Stimulated activated CD4-positive, alpha-beta T cell treated with anti-CD3 and anti-CD28 coated beads, Interleukin-4, amount 100 ng/mL, for 48 hours (primary cell): Measurements from ENCODE around the gene ZC3H7B.
"Not testable (repeated sequence)": the region's sequence is repeated elsewhere in the genome, so short reads cannot be mapped to it uniquely, and the experiment has no call there.

ENCODE experiments used
- DNase-seq, 2 donors: peaks; one replicate each; pipeline ENCODE4 v3.0.0-alpha.2; 2020; ENCODE audit warnings: low read depth in 2 of 2

ZC3H7B gene, protein sequence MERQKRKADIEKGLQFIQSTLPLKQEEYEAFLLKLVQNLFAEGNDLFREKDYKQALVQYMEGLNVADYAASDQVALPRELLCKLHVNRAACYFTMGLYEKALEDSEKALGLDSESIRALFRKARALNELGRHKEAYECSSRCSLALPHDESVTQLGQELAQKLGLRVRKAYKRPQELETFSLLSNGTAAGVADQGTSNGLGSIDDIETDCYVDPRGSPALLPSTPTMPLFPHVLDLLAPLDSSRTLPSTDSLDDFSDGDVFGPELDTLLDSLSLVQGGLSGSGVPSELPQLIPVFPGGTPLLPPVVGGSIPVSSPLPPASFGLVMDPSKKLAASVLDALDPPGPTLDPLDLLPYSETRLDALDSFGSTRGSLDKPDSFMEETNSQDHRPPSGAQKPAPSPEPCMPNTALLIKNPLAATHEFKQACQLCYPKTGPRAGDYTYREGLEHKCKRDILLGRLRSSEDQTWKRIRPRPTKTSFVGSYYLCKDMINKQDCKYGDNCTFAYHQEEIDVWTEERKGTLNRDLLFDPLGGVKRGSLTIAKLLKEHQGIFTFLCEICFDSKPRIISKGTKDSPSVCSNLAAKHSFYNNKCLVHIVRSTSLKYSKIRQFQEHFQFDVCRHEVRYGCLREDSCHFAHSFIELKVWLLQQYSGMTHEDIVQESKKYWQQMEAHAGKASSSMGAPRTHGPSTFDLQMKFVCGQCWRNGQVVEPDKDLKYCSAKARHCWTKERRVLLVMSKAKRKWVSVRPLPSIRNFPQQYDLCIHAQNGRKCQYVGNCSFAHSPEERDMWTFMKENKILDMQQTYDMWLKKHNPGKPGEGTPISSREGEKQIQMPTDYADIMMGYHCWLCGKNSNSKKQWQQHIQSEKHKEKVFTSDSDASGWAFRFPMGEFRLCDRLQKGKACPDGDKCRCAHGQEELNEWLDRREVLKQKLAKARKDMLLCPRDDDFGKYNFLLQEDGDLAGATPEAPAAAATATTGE

DNA sequence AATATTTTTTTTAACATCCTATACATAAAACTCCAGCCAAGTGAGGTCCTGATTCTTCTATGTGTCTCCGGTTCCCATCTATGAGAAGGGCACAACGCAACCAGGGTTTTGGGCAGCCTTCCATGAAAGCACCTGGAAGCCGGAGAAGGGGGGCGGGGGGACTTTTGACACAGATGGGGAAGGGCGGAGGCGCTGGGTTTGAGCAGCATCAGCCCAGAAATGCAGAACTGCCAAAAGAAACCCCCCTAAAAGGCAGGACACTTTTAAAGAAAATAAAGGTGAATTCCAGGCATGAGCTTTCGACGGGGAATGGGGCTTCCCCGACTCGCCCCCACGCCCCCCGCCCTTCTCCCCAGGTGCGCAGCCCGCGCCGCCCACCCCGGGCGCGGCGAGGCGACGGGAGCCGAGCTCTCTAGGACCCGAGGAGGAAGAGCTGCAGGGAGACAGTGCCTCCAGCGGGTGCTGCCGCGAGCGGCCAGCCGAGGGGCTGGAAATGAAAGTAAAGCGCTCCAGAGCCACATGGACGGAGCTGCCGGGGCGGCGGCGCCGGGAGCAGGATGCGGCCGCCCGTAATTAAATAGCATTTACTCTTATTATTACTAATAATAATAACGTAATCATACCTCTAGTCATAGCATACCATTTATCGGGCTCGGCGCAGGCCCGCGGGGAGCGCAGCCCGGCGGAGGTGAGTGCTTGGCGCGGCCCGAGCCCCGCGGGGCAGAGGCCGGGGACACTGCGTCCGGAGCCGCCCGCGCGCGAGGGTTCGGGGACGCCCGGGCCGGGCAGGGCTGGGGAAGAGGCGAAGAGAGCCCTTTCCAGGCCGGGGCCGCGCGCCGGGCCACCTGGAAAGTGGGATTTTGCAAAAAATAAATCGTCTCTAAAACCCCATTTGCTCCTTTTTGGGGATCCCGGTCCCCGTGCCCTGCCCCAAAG lies at the start of gene ZC3H7B:
Gene ZC3H7B (plus strand): TSS at position 441 of the 936 bp plus-strand sequence. CDS start 19,136 bp downstream, outside the sequence.
- peak; percentile 69 to 78 for DNase-seq

DNA sequence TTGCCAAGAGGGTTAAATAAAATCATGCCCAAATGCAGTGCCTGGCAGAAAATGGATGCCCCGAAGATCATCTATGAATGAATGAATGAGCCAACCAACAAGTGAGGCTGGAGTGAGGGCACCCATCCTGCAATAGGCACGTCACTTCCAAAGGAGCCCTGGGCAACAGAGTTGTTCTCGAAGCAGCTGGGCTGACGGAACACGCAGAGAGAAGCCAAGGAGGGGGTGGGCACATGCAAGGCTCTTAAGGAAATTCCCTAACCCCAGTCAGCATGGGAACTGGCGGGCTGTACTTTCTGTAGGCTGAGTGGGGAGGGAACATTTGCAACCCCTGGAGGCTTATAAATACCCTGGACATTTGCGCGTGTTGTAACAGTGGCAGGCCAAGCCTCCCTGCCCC lies 49.0 kb upstream of the ZC3H7B start:
- no peak for DNase-seq

DNA sequence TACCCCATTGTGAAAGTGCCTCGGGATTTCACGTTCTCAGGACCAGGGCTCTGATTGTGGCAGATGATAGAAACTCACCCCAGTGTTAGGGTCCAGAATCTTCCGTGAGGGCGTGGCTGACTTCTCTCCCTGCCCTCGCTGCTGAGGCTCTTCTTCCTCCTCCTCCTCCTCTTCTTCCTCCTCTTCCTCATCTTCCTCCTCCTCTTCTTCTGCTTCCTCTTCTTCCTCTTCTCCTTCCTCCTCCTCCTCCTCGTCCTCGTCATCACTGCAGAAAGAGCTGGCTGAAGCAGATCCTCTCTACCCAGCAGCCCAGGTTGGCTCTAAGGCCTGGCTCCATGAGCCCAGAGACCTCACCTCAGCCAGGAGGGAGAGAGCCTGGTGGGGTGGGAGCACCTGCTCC lies 47.1 kb upstream of the ZC3H7B start:
- no peak for DNase-seq

DNA sequence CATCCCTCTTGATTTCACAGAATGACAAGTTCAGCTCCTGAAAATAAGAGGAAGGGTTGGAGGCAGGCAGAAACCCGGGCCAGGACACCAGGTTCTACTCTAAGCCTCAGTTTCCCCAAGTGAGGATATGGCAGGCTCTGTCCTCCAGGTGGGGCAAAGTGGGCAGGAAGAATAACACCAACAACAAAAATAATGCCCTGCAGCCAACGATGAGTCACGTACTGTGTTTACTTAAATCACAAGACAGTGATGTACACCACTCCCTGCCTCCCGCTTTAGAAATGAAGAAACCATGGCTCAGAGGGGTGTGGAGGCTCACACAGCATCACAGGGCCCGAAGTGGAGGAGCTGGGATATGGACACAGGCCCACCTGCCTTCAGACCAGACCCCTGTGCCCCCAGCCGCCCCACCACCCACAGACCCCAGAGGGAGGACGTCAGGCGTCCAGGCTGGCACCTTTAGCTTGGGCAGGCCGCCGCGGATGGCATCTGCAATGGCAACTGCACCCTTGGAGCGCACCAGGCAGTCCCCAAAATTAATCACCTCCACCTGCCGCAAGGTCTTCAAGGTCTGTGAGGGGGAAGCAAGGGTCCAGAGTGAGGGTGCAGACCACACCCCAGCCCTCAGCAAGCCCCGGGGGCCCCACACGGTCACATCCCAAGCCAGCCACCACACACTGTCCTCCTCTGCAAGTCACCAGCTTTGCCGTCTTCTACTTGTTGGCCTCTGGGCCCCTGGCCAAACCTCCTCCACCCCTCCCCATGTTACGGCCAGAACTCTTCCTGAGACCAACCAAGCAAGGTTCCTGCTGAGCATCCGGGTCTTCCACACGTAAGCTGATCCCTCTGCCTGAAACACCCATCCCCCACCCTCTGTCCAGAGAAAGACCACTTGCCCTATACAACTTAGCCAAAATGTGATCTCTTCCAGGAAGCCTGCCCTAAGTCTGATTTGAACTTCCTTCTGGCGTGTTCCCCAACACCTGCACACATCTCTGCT lies 44.8 kb upstream of the ZC3H7B start:
- DNase-seq, result no peak

DNA sequence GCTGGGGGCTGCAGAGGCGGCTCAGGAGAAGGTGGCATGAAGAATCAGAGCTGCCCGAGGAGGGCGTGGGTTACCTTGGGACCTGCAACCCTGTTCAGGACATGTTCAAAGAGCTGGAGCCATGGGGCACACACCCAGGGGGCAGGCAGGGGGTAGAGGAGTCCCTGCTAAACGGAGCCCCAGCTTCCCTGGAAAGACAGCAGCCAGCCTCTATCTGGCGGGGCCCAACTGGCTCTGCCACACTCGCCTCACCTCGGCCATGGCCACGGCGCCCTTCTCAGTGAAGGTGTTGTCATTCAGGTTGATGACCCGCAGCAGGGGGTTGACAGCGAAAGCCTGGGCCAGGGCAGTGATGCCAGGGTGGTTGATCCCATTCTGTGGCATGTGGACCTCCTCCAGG lies 43.6 kb upstream of the ZC3H7B start:
- DNase-seq, result no peak

DNA sequence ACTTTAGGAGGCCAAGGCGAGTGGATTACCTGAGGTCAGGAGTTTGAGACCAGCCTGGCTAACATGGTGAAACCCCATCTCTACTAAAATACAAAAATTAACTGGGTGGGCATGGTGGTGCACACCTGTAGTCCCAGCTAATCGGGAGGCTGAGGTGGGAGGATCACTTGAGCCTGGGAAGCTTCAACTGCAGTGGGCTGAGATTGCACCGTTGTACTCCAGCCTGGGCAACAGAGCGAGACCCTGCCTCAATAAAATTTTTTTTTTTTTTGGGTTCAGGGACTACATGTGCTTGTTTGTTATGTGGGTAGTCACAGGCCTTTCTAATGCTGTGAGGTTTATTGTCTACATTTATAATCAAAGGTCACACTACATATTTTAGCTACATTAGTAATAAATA lies 41.6 kb upstream of the ZC3H7B start:
- DNase-seq, result not testable (repeated sequence)

DNA sequence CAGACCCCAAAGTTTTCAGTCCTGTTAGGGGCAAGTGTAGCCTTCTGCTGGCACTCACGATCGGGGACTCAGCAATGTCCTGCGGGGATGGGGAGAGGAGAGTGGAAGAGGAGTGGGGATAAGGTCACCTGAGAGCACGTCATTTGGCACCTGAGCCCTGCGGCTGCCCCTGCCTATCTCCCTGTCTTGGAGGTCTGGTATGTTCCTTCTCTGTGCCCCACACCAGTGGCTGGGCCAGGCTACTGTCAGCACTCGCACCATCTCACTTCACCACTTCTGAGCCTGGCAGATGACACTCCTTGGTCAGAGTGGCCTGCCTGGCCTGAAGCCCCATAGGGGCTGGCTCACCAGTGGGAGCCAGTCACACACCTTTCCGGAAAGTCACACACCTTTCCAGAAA lies 40.5 kb upstream of the ZC3H7B start:
- no peak for DNase-seq

DNA sequence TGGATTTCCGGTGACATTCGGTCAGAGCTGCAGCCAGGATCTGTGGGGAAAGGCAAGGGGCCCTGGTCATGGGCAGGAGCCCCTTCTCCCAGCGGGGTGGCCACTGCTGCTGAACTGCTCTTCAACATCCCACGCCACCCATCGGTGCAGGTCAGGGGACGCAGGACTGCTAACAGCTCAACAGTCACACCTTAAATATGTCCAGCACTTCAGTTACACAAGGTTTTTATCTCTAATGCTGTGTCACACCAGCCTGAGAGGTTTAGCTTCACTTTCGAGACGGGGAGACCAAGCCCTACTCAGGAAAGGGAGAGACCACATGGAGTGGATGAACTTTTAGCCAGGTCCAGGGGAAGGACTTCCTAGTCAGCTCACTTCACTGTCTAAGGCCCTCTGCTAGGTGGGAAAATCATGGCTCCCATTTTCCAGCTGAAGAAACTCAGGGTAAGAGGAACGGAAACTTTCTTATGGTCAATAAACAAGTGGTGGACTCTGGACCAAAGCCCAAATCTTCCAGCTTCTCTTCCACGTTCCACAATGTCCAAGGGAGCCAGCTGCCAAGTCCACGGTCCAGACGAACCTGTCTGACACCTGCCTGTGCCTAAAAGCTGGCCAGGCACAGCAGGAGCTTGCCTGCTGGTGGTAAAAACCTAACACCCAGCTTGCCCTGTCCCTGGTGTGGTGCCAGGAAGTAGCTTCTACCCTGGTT lies 39.6 kb upstream of the ZC3H7B start:
- DNase-seq, result no peak

DNA sequence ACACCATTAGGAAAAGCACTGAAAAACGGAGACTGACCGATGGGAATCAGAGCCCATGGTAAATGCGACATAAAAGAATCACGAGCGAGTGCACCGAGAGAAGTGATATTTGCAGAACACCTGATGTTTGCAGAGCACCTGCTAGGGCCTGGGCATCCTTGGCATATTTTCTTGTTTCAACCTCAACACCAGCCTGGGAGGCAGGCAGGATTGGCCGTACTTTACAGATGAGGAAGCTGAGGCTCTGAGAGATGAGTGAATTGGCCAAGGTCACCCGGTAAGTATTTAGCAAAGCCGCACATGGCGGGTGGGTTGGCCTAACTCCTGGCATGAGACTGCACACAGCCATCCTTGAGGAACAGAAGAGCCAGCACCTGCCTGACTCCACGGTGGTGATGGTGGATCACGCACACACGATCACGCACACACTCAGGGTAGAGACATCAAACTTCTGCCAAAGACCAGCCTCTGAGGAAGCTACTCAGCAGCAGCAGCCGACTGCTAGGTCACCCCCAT lies 39.0 kb upstream of the ZC3H7B start:
- DNase-seq, result no peak

DNA sequence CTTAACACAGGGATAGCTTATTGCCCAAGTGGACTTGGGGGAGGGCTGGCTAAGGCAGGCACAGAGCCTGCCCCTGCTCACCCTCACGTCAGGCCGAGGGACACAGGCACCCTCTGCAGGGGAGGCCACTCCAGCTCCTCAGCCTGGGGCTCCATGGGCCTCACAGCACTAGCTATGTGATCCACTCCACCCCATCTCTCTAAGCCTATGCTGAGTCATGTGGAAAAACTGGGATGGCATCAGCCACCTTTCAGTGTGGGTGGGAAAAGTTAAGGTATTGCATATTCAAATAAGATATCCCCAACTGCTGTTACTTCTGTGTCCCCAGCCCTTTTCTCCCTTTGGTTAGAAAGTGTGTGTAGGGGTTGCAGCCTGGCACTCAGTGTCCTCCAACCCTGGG lies 37.6 kb upstream of the ZC3H7B start:
- DNase-seq, result no peak

DNA sequence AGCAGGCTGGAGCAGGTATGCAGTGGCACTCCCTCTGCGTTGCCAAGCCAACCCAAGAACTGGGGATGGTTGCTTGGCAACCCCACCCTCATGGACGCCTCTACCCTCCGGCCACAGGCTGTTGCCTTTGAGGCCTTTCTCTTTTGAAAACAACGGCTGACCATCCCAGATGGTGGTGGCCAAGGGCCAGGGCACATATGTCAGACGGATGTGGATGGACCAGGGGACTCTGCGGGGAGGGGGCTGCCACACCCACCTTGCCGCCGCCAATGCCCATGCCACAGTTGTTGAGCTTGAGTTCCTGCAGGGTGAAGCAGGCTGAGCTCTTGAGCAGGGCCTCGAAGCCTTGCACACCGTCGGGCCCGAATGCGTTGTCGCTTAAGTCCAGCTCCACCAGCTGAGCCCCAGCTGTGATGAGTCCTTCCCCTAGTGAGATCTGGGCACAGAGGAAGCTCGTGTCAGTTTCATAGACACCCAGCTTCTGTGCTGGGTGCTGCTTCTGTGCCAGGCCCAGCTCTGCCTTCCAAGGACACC lies 36.9 kb upstream of the ZC3H7B start:
- no peak for DNase-seq

DNA sequence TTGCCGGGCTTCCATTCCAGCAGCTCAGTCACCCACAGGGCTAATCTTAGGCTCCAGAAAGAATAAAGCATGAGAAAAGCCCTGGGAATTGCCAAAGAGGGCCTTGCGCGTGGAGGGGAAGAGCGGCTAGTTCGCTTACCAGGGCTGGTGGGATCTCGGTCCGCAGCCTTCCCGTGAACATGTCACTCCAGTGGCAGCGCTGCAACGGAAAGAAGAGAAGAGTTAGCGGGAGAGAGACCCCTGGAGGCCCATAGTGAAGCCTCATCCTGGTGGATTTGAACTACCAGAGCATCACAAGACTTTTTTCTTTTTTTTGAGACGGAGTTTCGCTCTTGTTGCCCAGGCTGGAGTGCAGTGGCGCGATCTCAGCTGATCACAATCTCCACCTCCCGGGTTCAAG lies 33.4 kb upstream of the ZC3H7B start:
- no peak for DNase-seq

DNA sequence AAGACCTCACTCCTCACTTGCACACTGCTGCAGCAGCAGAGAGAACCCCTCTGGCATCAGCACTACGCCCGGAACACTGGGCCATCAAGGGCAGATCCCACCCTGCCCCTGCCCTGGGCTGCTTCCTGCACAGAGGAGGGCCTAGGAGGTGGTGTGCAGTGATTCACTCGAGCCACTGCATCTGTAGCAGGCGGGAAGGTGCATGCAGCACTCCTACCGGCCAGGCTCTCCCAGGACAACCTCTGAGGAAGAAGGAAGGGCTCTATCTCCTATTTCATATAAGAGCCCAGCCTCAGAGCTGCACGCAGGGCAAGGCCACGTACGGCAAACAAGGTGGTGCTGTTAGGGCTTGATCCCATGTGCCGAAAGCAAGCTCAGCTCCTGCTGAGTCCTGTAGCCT lies 29.5 kb upstream of the ZC3H7B start:
- DNase-seq, result no peak

DNA sequence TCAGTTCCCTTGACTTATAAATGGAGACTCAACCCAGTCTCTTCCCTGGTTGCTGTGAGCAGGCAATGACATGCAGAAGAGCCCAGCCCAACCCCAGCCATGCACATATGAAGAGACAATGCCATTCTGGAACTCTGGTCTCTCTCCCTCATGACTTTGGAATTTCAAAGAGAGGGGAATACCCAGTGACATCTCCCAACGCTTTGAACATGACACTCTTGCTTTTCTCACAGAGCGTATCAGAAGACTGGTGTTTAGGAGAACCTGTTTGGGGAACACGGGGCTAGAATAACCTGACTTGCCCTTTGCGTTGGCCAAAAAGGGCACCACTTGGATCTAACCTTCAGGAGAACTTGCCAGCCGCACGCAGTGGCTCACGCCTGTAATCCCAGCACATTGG lies 28.2 kb upstream of the ZC3H7B start:
- DNase-seq, result no peak

DNA sequence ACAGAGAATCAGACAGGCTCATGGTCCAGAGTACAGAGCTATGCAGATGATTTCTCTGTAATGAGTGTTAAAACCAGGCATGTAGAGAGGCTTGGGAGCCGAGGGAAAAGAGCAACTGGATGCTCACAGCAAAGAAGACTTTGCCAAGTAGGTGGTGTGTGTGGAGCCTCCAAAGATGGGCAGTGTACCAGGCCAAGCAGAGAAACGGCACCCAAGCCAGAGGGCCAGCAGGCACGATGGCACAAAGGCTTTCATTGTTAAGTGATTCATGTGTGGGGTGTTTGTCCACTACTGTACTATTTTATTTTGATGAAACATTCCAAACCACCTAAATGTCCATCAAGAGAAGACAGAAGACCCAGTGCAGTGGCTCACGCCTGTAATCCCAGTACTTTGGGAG lies 26.5 kb upstream of the ZC3H7B start:
- no peak for DNase-seq

DNA sequence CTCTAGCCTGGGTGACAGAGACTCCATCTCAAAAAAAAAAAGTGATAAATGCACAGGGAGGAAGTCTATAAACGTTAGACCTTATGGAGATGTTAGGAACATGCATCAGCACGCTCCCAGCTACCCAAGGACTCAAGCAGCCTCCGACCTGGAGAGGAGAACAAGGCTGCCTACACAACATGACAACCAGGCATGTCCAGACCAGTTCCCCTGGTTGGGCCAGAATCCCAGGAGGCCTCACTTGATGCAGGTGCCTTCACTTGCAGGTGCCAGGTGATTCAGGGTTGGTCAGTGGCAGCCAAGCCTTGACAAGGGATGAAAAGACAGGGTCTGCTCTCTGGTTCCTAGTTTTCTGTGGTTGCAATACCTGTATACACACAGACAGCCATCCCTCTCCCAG lies 21.3 kb upstream of the ZC3H7B start:
- DNase-seq, result no peak

DNA sequence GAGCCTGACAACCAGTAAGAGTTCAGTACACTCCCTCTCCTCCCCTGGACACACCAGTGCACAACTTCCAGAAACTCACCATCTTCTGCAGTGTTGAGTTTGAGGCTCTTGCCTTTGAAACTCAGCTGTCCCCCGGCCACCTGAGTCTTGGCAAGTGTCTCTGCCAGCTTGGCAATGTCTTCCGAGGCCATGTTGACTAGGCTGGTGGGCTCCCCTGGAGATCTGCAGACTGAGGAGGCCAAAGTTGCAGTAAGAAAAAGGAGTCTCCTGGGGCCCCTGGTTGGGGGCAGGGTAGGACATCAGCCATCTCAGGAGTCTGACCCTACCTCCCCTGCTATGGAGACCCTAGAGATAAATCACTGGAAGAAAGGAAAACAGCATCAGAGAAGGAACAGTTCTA lies 20.5 kb upstream of the ZC3H7B start:
- no peak for DNase-seq

DNA sequence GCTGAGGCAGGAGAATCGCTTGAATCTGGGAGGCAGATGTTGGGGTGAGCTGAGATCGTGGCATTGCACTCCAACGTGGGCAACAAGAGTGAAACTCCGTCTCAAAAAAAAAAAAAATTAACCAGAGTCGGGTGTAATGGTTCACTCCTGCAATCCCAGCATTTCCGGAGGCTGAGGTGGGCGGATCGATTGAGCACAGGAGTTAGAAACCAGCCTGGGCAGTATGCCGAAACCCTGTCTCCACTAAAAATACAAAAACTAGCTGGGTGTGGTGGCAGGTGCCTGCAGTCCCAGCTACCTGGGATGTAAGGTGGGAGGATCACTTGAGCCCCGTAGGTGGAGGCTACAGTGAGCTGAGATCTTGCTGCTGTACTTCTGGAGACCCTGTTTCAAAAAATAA lies 16.9 kb upstream of the ZC3H7B start:
- no peak for DNase-seq

DNA sequence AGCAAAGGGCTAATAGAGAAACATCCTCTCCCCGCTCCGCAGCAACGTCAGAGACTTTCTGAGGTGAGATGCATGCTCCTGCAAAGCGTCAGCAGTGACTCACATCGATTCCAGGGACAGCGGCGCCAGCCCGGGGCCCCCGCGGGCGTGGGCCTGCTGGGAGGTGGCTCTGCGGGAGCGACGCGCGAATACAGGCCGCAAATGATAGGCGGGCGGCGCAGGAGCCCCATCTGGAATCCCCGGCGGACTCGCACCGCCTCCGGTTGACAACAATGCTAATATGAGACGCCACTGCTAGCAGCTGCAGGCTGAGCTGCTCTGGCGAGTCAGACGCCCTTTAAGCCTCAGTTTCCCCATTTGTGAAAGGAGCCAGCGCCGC lies 15.9 kb upstream of the ZC3H7B start:
- DNase-seq, result peak; percentile 79 to 89
